ENCODE measurements around the gene DOK6.

DNA sequence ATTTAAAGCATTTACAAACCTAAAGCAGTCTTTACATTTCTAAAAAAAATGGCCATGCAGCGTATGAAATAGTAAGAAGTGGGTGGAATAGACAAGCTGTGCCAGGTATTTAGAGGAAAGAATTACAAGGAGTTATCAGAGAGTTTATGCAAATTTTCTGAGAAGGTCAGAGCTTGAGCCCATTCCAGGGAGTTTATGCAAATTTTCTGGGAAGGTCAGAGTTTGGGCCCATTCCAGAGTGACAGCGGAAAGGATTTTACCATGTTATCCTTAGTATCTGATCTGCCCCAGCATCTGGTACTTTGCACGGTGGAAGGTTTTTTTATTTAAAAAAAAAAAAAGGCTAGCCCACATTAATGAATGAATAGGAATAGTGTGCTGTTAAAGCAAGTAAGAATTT lies 1.4 kb upstream of the DOK6 start:
- TF ChIP-seq, protein P1, sequence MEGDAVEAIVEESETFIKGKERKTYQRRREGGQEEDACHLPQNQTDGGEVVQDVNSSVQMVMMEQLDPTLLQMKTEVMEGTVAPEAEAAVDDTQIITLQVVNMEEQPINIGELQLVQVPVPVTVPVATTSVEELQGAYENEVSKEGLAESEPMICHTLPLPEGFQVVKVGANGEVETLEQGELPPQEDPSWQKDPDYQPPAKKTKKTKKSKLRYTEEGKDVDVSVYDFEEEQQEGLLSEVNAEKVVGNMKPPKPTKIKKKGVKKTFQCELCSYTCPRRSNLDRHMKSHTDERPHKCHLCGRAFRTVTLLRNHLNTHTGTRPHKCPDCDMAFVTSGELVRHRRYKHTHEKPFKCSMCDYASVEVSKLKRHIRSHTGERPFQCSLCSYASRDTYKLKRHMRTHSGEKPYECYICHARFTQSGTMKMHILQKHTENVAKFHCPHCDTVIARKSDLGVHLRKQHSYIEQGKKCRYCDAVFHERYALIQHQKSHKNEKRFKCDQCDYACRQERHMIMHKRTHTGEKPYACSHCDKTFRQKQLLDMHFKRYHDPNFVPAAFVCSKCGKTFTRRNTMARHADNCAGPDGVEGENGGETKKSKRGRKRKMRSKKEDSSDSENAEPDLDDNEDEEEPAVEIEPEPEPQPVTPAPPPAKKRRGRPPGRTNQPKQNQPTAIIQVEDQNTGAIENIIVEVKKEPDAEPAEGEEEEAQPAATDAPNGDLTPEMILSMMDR (conservative IDR thresholded peaks at IDR 0.05; ENCODE audit: low read length): no peak
- no peak for TF ChIP-seq EZH2phosphoT487 (IDR thresholded peaks at IDR 0.05; ENCODE audit: borderline replicate concordance, low read depth, low read length)
